Neural cell (in vitro differentiated cells): ENCODE data around the gene KDM4E. TPM values are rescaled to one million over a fixed set of nuclear protein-coding genes. Genes with fewer than 3 reads are reported as not detected.

Source experiments
- H2AFZ ChIP-seq: fragments of 200-600, 300-800 bp; sonication (generic), shearing (Covaris generic); 2 replicates; pipeline ENCODE4 v1.6.0; 2014; ENCODE audit warnings: low read depth, mild to moderate bottlenecking, antibody characterized with exemption, low read length, moderate library complexity
- H3F3A ChIP-seq: fragments of 200-600 bp; shearing (Covaris generic); 2 replicates; pipeline ENCODE4 v1.6.1; 2016; ENCODE audit warnings: mild to moderate bottlenecking, moderate library complexity, mixed read lengths, antibody characterized with exemption, low read length; ENCODE audit not compliant: insufficient read depth, poor library complexity, severe bottlenecking
- H3K27ac ChIP-seq: fragments of 200-600, 300-800 bp; sonication (generic), shearing (Covaris generic); 2 replicates; pipeline ENCODE4 v1.5.1; 2014; ENCODE audit warnings: mild to moderate bottlenecking, low read length, moderate library complexity
- H3K27me3 ChIP-seq: fragments of 300-800, 200-600 bp; sonication (generic), shearing (Covaris generic); 2 replicates; pipeline ENCODE4 v1.6.0; 2014; ENCODE audit warnings: mild to moderate bottlenecking, low read depth, low read length, moderate library complexity; ENCODE audit not compliant: insufficient read depth
- H3K36me3 ChIP-seq: fragments of 300-800, 200-600 bp; sonication (generic), shearing (Covaris generic); 2 replicates; pipeline ENCODE4 v1.5.1; 2014; ENCODE audit warnings: mild to moderate bottlenecking, antibody characterized with exemption, low read length, moderate library complexity; ENCODE audit not compliant: insufficient read depth
- H3K4me2 ChIP-seq: fragments of 300-800, 200-600 bp; sonication (generic), shearing (Covaris generic); 2 replicates; pipeline ENCODE4 v1.6.0; 2014; ENCODE audit warnings: mild to moderate bottlenecking, low read length
- H3K4me3 ChIP-seq: fragments of 300-800, 200-600 bp; sonication (generic), shearing (Covaris generic); 2 replicates; pipeline ENCODE4 v1.5.1; 2014; ENCODE audit warnings: mild to moderate bottlenecking, low read length, moderate library complexity
- H3K79me2 ChIP-seq: fragments of 200-600 bp; shearing (Covaris generic); replicated peaks from 2 replicates; pipeline ENCODE4 v1.6.0; 2014; ENCODE audit warnings: mild to moderate bottlenecking, low read length, moderate library complexity; ENCODE audit not compliant: insufficient read depth
- H3K9ac ChIP-seq: fragments of 300-800, 200-600 bp; sonication (generic), shearing (Covaris generic); 2 replicates; pipeline ENCODE4 v1.6.1; 2016; ENCODE audit warnings: mild to moderate bottlenecking, low read length, mixed read lengths
- H3K9me2 ChIP-seq: fragments of 200-600 bp; shearing (Covaris generic); 2 replicates; pipeline ENCODE4 v1.6.1; 2016; ENCODE audit warnings: mild to moderate bottlenecking, low read length, mixed read lengths; ENCODE audit not compliant: insufficient read depth
- H3K9me3 ChIP-seq: fragments of 200-600, 300-800 bp; sonication (generic), shearing (Covaris generic); 2 replicates; pipeline ENCODE4 v1.6.1; 2016; ENCODE audit warnings: mild to moderate bottlenecking, mixed run types, low read length, moderate library complexity, mixed read lengths
- H4K20me1 ChIP-seq: fragments of 200-600 bp; shearing (Covaris generic); 2 replicates; pipeline ENCODE4 v1.6.1; 2016; ENCODE audit warnings: mild to moderate bottlenecking, mixed run types; ENCODE audit not compliant: insufficient read depth
- EP300 ChIP-seq: fragments of 450-650 bp; conservative IDR thresholded peaks from 2 replicates; pipeline ENCODE4 v1.6.1; 2014; ENCODE audit warnings: antibody characterized with exemption, mild to moderate bottlenecking, moderate library complexity; ENCODE audit not compliant: poor library complexity, severe bottlenecking
- EZH2 ChIP-seq: fragments of 200-600, 300-800 bp; shearing (Covaris generic), sonication (generic); IDR thresholded peaks from 2 replicates; pipeline ENCODE4 v1.6.1; 2014; ENCODE audit warnings: antibody characterized with exemption, low read length, borderline replicate concordance, mild to moderate bottlenecking; ENCODE audit not compliant: insufficient read depth, poor library complexity, severe bottlenecking
- MXI1 ChIP-seq: fragments of 450-650 bp; conservative IDR thresholded peaks from 2 replicates; pipeline ENCODE4 v1.6.1; 2014; ENCODE audit warnings: antibody characterized with exemption, mild to moderate bottlenecking; ENCODE audit not compliant: poor library complexity, severe bottlenecking
- POLR2AphosphoS5 ChIP-seq: IDR thresholded peaks from 2 replicates; pipeline ENCODE4 v1.6.1; 2012
- RAD21 ChIP-seq: fragments of 450-650 bp; conservative IDR thresholded peaks from 2 replicates; pipeline ENCODE4 v1.6.1; 2014; ENCODE audit warnings: antibody characterized with exemption, mild to moderate bottlenecking, moderate library complexity
- SMC3 ChIP-seq: fragments of 450-650 bp; conservative IDR thresholded peaks from 2 replicates; pipeline ENCODE4 v1.6.1; 2014; ENCODE audit warnings: antibody characterized with exemption, mild to moderate bottlenecking, moderate library complexity; ENCODE audit not compliant: poor library complexity
- TAF1 ChIP-seq: IDR thresholded peaks from 2 replicates; pipeline ENCODE4 v1.6.1; 2012; ENCODE audit warnings: low read depth
- polyA plus RNA-seq: library from polyadenylated mRNA; depleted of rRNA; stranded (reverse); fragments of >200 nt; gene quantifications from 2 replicates; pipeline ENCODE4 v1.2.3, GENCODE V29; 2014
- TF ChIP-seq, protein P1 (sequence below): IDR thresholded peaks from 2 replicates; pipeline ENCODE4 v1.6.1; 2012; ENCODE audit warnings: borderline replicate concordance
- TF ChIP-seq, protein P2 (sequence below): fragments of 450-650 bp; IDR thresholded peaks from 2 replicates; pipeline ENCODE4 v1.5.1; 2014; ENCODE audit warnings: antibody characterized with exemption, mild to moderate bottlenecking, moderate library complexity; ENCODE audit not compliant: poor library complexity, severe bottlenecking

The KDM4E gene
- polyA plus RNA-seq, 1 donor from 2014 or later: not detected

DNA sequence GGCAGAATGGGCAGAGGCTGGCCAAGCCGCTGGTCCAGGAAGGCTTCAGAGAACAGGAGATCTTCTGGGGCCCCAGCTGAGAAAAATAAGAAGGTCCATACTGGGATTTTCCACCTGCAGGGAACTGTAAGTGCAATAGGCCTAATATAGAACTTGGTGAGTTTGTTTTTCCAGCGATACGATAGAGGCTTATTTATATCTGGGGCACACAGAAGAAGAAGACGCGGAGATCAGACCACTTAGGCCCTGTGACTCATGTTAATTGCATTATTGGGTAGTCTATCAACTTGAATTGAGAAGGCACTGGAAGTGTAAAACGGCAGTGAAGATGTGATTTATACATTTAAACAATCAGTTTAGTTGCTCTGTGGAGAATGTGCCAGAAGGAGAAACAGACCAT lies 34.0 kb downstream of the KDM4E start:
- Histone ChIP-seq H4K20me1 (no peaks in the 10 kb centered on the region), H3K27ac (no peak overlapping the region), H2AFZ (no peak overlapping the region), H3K9ac (no peak overlapping the region), H3K79me2 (no peaks in the 10 kb centered on the region), H3F3A (no peaks in the 10 kb centered on the region), H3K4me2 (no peak overlapping the region), H3K9me2 (no peaks in the 10 kb centered on the region), H3K4me3 (no peak overlapping the region), H3K9me3 (no peaks in the 10 kb centered on the region), H3K27me3 (no peaks in the 10 kb centered on the region), H3K36me3 (no peaks in the 10 kb centered on the region)
- no peak for TF ChIP-seq POLR2AphosphoS5
- TF ChIP-seq EZH2: no peak
- TF ChIP-seq, protein P1, sequence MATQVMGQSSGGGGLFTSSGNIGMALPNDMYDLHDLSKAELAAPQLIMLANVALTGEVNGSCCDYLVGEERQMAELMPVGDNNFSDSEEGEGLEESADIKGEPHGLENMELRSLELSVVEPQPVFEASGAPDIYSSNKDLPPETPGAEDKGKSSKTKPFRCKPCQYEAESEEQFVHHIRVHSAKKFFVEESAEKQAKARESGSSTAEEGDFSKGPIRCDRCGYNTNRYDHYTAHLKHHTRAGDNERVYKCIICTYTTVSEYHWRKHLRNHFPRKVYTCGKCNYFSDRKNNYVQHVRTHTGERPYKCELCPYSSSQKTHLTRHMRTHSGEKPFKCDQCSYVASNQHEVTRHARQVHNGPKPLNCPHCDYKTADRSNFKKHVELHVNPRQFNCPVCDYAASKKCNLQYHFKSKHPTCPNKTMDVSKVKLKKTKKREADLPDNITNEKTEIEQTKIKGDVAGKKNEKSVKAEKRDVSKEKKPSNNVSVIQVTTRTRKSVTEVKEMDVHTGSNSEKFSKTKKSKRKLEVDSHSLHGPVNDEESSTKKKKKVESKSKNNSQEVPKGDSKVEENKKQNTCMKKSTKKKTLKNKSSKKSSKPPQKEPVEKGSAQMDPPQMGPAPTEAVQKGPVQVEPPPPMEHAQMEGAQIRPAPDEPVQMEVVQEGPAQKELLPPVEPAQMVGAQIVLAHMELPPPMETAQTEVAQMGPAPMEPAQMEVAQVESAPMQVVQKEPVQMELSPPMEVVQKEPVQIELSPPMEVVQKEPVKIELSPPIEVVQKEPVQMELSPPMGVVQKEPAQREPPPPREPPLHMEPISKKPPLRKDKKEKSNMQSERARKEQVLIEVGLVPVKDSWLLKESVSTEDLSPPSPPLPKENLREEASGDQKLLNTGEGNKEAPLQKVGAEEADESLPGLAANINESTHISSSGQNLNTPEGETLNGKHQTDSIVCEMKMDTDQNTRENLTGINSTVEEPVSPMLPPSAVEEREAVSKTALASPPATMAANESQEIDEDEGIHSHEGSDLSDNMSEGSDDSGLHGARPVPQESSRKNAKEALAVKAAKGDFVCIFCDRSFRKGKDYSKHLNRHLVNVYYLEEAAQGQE: no peak
- TF ChIP-seq MXI1: no peak
- TF ChIP-seq EP300: no peak
- TF ChIP-seq TAF1: no peak
- TF ChIP-seq SMC3: no peak
- TF ChIP-seq RAD21: no peak
- TF ChIP-seq, protein P2, sequence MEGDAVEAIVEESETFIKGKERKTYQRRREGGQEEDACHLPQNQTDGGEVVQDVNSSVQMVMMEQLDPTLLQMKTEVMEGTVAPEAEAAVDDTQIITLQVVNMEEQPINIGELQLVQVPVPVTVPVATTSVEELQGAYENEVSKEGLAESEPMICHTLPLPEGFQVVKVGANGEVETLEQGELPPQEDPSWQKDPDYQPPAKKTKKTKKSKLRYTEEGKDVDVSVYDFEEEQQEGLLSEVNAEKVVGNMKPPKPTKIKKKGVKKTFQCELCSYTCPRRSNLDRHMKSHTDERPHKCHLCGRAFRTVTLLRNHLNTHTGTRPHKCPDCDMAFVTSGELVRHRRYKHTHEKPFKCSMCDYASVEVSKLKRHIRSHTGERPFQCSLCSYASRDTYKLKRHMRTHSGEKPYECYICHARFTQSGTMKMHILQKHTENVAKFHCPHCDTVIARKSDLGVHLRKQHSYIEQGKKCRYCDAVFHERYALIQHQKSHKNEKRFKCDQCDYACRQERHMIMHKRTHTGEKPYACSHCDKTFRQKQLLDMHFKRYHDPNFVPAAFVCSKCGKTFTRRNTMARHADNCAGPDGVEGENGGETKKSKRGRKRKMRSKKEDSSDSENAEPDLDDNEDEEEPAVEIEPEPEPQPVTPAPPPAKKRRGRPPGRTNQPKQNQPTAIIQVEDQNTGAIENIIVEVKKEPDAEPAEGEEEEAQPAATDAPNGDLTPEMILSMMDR: no peak

DNA sequence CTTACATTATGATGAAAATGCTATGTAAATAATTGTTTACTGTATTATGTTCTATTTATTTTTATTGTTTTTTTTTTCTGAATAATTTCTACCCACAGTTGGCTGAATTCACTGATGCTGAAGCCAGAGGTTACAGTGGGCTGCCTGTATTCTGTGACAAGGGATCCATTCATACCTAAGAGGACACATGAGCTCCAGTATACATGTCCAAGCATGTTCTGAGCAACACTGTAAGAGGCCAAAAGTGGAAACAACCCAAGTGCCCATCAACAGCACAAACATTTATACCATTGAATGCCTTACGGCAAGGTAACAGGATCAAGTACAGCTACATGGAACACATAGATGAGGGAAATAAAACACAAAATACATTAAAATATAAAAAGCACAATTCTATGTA lies 40.3 kb downstream of the KDM4E start:
- Histone ChIP-seq H3K9me3 (no peaks in the 10 kb centered on the region), H4K20me1 (no peaks in the 10 kb centered on the region), H3K79me2 (peaks cover 14% of the 10 kb centered on the region), H3K9me2 (no peaks in the 10 kb centered on the region), H3K36me3 (no peaks in the 10 kb centered on the region), H3K27me3 (no peaks in the 10 kb centered on the region), H3F3A (peaks cover 10% of the 10 kb centered on the region), H2AFZ (no peak overlapping the region), H3K9ac (no peak overlapping the region), H3K4me2 (no peak overlapping the region), H3K27ac (no peak overlapping the region), H3K4me3 (no peak overlapping the region)
- TF ChIP-seq MXI1 (no peak), TAF1 (no peak), EP300 (no peak), EZH2 (no peak), SMC3 (no peak), RAD21 (no peak)
